K562 (cell line): Measurements from ENCODE around the gene SELENOF. TPM values are rescaled to one million over a fixed set of nuclear protein-coding genes. Genes with fewer than 3 reads are reported as not detected.

Experiments
- ARID1B ChIP-seq: fragments of 450-650 bp; IDR thresholded peaks from 2 replicates; pipeline ENCODE4 v1.6.1; 2016; ENCODE audit warnings: antibody characterized with exemption, mild to moderate bottlenecking, inconsistent platforms
- ELK1 ChIP-seq: sonication (generic); formaldehyde crosslinking; IDR thresholded peaks from 2 replicates; pipeline ENCODE4 v1.8.1; 2022; ENCODE audit warnings: missing genetic modification reagents
- GATAD2B ChIP-seq: fragments of 450-650 bp; IDR thresholded peaks from 2 replicates; pipeline ENCODE4 v1.6.1; 2017; ENCODE audit warnings: mild to moderate bottlenecking, borderline replicate concordance
- GTF2A2 ChIP-seq: IDR thresholded peaks from 2 replicates; pipeline ENCODE4 v1.6.1; 2016; ENCODE audit warnings: mild to moderate bottlenecking, missing genetic modification characterization, missing compliant biosample characterization
- HMGXB4 ChIP-seq: sonication (generic); formaldehyde crosslinking; IDR thresholded peaks from 2 replicates; pipeline ENCODE4 v1.8.1; 2023; ENCODE audit warnings: mild to moderate bottlenecking, missing genetic modification reagents
- L3MBTL2 ChIP-seq: fragments of 450-650 bp; IDR thresholded peaks from 2 replicates; pipeline ENCODE4 v1.6.1; 2016; ENCODE audit warnings: mild to moderate bottlenecking, moderate library complexity
- MYC ChIP-seq, 2 experiments: fragments of 250-450 bp in 1 of 2; sonication (Bioruptor Pico) in 1 of 2; IDR thresholded peaks; 2 replicates each; pipeline versions ENCODE4 v1.5.1 to v1.6.1; 2012 to 2021; ENCODE audit warnings: low read depth in 2 of 2, borderline replicate concordance in 1 of 2, improper control_type of control experiment in 1 of 2, low read length in 1 of 2, mild to moderate bottlenecking in 1 of 2, moderate library complexity in 1 of 2
- NRF1 ChIP-seq, 2 experiments: fragments of 450-650 bp; IDR thresholded peaks in 1 of 2; conservative IDR thresholded peaks in 1 of 2; 2 replicates each; pipeline ENCODE4 v1.6.1; 2014; ENCODE audit warnings: mild to moderate bottlenecking in 2 of 2
- PCBP1 ChIP-seq: fragments of 200-400 bp; formaldehyde crosslinking; IDR thresholded peaks from 2 replicates; pipeline ENCODE4 v1.6.1; 2018; ENCODE audit warnings: mild to moderate bottlenecking, low read depth, low read length; ENCODE audit not compliant: poor library complexity, severe bottlenecking
- PCBP2 ChIP-seq: fragments of 200-400 bp; formaldehyde crosslinking; IDR thresholded peaks from 2 replicates; pipeline ENCODE4 v1.6.1; 2018; ENCODE audit warnings: low read length, low read depth, mild to moderate bottlenecking, moderate library complexity; ENCODE audit not compliant: poor library complexity, severe bottlenecking
- PKNOX1 ChIP-seq: fragments of 450-650 bp; IDR thresholded peaks from 2 replicates; pipeline ENCODE4 v1.6.1; 2016
- RBFOX2 ChIP-seq: fragments of 200-400 bp; formaldehyde crosslinking; IDR thresholded peaks from 2 replicates; pipeline ENCODE4 v1.6.1; 2017; ENCODE audit warnings: low read depth, mild to moderate bottlenecking, low read length, moderate library complexity
- RNF2 ChIP-seq: sonication (generic); IDR thresholded peaks from 2 replicates; pipeline ENCODE4 v1.6.1; 2016
- SIN3B ChIP-seq: fragments of 450-650 bp; IDR thresholded peaks from 2 replicates; pipeline ENCODE4 v1.6.1; 2017; ENCODE audit warnings: low read depth, mild to moderate bottlenecking, moderate library complexity
- TCF7 ChIP-seq: sonication (generic); IDR thresholded peaks from 2 replicates; pipeline ENCODE4 v1.6.1; 2016; ENCODE audit warnings: antibody characterized with exemption, borderline replicate concordance
- ZBTB49 ChIP-seq: sonication (generic); formaldehyde crosslinking; IDR thresholded peaks from 2 replicates; pipeline ENCODE4 v1.8.0; 2022; ENCODE audit warnings: missing genetic modification reagents, mild to moderate bottlenecking, borderline replicate concordance
- ZNF592 ChIP-seq: fragments of 450-650 bp; IDR thresholded peaks from 2 replicates; pipeline ENCODE4 v1.6.1; 2017; ENCODE audit warnings: antibody characterized with exemption, mild to moderate bottlenecking
- ZNF764 ChIP-seq: fragments of 250-450 bp; sonication (Bioruptor Pico); IDR thresholded peaks from 2 replicates; pipeline ENCODE4 v1.4.0; 2020; ENCODE audit warnings: low read depth, mild to moderate bottlenecking, moderate library complexity
- polyA plus RNA-seq, 8 experiments: library from polyadenylated mRNA; depleted of rRNA in 4 of 8; stranded (reverse) in 5 of 8; unstranded in 3 of 8; fragments of >200 nt; fragmentation: Nextera tagmentation in 2 of 8; fragmentation: Illumina TruSeq in 1 of 8; extraction: Ambion mirVana in 2 of 8; extraction: Trizol in 1 of 8; gene quantifications; 2 replicates each; pipeline versions ENCODE4 v1.2.1 to v1.2.3, GENCODE V29; 2011 to 2014; ENCODE audit warnings: inconsistent platforms in 1 of 8, missing spikeins in 1 of 8
- total RNA-seq, 7 experiments: library from RNA; depleted of rRNA in 6 of 7; stranded (reverse); fragments of >200 nt in 6 of 7; fragmentation: Illumina TruSeq in 2 of 7; extraction: Trizol in 2 of 7; gene quantifications; 2 replicates each; pipeline versions ENCODE4 v1.2.1 to v1.2.3, GENCODE V29; 2011 to 2021; ENCODE audit warnings: low replicate concordance in 1 of 7

SELENOF gene
- total and polyA plus RNA-seq, 9 of the 15 experiments (the other 6 are each of a cell fraction or from before 2014, with no cell fraction given), result 115 to 394 (median 215) TPM

- TF ChIP-seq PCBP1 (no peak), PCBP2 (no peak), ARID1B (0 out of 2 replicates have a peak, but pooled peaks have one; percentile 27), GTF2A2 (tag) (no peak), ELK1 (no peak), HMGXB4 (CRISPR knock-in tag) (no peak), ZNF592 (peak; percentile 64), ZBTB49 (CRISPR knock-in tag) (no peak), MYC (IDR thresholded peaks at IDR 0.05; ENCODE audit: low read depth, low read length) (peak; percentile 68; the same call in 1 of the 2 replicates), MYC (CRISPR knock-in tag; IDR thresholded peaks at IDR 0.05; ENCODE audit: borderline replicate concordance, low read depth) (no peak), NRF1 (conservative IDR thresholded peaks at IDR 0.05 in 1 of 2, IDR thresholded peaks at IDR 0.05 in 1 of 2) (peak; percentile 13 to 34; a peak in 2 of 4 replicates), TCF7 (no peak), RBFOX2 (no peak), L3MBTL2 (0 out of 2 replicates have a peak, but pooled peaks have one; percentile 27), GATAD2B (no peak), SIN3B (no peak), ZNF764 (no peak), PKNOX1 (peak; percentile 96), RNF2 (no peak)
Observed at GRCh38 chr1:86939406-86939805, 25.5 kb upstream of the SELENOF start (continued).
